HG03439 (cell line): ENCODE results near the gene OR2G6.
"Not testable (repeated sequence)": the region's sequence is repeated elsewhere in the genome, so short reads cannot be mapped to it uniquely, and the experiment has no call there.

Source experiments
- ATAC-seq: cut with Tn5 transposase; IDR thresholded peaks from one replicate; pipeline ENCODE4 v1.9.1; 2021; ENCODE audit warnings: mild to moderate bottlenecking, moderate library complexity; ENCODE audit not compliant: unreplicated experiment

The OR2G6 gene

DNA sequence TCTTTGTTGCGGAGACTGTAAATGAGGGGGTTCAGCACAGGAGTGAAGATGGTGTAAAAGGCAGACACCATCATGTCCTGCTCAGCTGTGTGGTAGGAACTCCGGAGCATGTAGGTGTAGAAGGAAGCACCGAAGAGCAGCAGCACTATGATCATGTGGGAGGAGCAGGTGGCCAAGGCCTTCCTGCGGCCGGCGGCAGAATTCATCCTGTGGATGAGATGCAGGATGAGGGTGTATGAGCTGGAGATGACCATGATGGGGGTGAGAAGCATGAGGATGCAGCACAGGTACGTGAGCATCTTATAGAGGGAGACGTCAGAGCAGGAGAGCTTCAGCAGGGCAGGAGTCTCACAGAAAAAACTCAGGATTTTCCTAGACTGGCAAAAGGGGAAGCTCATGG lies 66.0 kb downstream of the OR2G6 start:
- ATAC-seq: not testable (repeated sequence)

DNA sequence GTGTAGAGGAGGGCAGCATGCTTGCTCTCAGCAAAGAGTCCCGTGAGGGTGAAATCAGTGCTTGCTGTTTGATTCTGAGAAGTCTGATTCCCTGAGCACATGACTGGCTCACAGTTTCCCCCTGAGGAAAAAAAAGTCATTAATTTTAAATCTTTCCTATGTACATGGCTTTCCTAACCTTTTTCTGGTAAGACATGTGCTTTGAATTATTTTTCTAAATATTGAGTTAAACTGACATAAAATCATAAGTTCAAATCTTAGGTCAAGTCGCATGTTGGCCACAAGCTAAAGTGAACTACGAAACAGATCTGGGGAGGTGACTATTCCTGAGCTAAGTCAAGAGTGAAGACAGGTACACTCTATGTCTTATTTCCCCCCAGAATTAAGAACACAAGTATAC lies 66.8 kb downstream of the OR2G6 start, which contains the start of gene OR2T34:
Gene OR2T34, minus strand, starts transcription at position 101 of the 400 bp plus-strand sequence. Its CDS starts 0 bp downstream, at position 101.
- not testable (repeated sequence) for ATAC-seq

DNA sequence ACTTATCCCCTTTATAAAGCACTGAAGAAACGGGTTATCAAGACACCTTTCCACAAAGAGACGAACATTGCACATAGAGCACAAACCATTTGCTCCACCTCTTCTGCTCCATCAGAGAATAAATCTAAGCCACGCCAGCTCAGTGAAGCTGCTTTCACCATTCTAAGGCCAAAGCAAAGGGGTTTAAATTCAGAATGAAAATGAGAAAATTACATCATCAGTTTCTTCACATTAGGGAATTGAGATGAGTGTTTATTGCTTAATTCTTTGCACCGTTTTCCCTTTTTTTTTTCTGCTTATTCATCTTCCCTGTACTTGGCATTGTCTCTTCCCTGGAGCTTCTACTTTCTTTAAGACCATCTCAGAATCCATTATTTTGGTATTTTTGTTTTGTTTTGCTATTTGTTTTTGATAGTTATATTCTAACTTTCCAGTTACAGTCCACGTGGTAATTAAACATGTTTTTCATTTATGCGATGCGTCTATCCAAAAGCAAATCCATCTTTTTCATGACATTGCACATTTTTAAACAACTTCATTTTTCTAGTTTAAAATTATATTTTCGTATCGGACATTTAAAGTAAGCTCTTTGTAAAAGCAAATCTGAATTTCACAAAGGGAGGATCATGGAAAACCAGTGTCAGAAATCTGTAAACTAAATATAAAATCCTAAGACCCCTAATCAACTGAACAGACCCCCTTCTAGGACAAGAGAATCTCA lies 68.5 kb downstream of the OR2G6 start:
- ATAC-seq: no peak
